LNCAP (cell line): Measurements from ENCODE around the gene USP17L27.
"Not testable (repeated sequence)": the region's sequence is repeated elsewhere in the genome, so short reads cannot be mapped to it uniquely, and the experiment has no call there.

Experiments used
- TF ChIP-seq, protein P1 (sequence below): fragments of 450-650 bp; IDR thresholded peaks from 2 replicates; pipeline ENCODE4 v1.5.1; 2017; ENCODE audit warnings: mild to moderate bottlenecking

USP17L27 gene, protein sequence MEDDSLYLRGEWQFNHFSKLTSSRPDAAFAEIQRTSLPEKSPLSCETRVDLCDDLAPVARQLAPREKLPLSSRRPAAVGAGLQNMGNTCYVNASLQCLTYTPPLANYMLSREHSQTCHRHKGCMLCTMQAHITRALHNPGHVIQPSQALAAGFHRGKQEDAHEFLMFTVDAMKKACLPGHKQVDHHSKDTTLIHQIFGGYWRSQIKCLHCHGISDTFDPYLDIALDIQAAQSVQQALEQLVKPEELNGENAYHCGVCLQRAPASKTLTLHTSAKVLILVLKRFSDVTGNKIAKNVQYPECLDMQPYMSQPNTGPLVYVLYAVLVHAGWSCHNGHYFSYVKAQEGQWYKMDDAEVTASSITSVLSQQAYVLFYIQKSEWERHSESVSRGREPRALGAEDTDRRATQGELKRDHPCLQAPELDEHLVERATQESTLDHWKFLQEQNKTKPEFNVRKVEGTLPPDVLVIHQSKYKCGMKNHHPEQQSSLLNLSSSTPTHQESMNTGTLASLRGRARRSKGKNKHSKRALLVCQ

DNA sequence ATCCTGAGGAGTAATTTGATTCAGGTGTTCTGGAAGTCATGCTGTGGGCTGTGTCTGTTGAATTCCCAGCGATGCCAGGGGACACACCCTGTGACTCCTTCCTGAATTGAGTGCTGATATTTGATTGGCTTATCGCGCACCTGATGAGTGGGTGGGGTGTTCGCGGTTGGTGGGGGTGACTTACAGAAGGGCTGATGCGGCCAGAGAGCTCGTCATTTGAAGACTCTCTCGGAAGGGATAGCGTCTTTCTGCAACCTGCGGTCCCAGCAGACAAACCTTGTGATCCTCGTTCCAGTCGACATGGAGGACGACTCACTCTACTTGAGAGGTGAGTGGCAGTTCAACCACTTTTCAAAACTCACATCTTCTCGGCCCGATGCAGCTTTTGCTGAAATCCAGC, at the start of gene USP17L27:
USP17L27 (plus strand) TSS at position 301 of the 400 bp plus-strand sequence; CDS start at position 301, 0 bp downstream.
- TF ChIP-seq, protein P1, sequence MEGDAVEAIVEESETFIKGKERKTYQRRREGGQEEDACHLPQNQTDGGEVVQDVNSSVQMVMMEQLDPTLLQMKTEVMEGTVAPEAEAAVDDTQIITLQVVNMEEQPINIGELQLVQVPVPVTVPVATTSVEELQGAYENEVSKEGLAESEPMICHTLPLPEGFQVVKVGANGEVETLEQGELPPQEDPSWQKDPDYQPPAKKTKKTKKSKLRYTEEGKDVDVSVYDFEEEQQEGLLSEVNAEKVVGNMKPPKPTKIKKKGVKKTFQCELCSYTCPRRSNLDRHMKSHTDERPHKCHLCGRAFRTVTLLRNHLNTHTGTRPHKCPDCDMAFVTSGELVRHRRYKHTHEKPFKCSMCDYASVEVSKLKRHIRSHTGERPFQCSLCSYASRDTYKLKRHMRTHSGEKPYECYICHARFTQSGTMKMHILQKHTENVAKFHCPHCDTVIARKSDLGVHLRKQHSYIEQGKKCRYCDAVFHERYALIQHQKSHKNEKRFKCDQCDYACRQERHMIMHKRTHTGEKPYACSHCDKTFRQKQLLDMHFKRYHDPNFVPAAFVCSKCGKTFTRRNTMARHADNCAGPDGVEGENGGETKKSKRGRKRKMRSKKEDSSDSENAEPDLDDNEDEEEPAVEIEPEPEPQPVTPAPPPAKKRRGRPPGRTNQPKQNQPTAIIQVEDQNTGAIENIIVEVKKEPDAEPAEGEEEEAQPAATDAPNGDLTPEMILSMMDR, result not testable (repeated sequence)

DNA sequence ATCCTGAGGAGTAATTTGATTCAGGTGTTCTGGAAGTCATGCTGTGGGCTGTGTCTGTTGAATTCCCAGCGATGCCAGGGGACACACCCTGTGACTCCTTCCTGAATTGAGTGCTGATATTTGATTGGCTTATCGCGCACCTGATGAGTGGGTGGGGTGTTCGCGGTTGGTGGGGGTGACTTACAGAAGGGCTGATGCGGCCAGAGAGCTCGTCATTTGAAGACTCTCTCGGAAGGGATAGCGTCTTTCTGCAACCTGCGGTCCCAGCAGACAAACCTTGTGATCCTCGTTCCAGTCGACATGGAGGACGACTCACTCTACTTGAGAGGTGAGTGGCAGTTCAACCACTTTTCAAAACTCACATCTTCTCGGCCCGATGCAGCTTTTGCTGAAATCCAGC, 19.1 kb upstream of the USP17L27 start, which contains the start of gene USP17L24:
USP17L24 (plus strand) TSS at position 301 of the 400 bp plus-strand sequence; CDS start at position 301, 0 bp downstream.
- TF ChIP-seq, protein P1, result not testable (repeated sequence)

DNA sequence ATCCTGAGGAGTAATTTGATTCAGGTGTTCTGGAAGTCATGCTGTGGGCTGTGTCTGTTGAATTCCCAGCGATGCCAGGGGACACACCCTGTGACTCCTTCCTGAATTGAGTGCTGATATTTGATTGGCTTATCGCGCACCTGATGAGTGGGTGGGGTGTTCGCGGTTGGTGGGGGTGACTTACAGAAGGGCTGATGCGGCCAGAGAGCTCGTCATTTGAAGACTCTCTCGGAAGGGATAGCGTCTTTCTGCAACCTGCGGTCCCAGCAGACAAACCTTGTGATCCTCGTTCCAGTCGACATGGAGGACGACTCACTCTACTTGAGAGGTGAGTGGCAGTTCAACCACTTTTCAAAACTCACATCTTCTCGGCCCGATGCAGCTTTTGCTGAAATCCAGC, 14.3 kb upstream of the USP17L27 start, which contains the start of gene USP17L25:
USP17L25 (plus strand) TSS at position 301 of the 400 bp plus-strand sequence; CDS start at position 301, 0 bp downstream.
- TF ChIP-seq, protein P1, result not testable (repeated sequence)

DNA sequence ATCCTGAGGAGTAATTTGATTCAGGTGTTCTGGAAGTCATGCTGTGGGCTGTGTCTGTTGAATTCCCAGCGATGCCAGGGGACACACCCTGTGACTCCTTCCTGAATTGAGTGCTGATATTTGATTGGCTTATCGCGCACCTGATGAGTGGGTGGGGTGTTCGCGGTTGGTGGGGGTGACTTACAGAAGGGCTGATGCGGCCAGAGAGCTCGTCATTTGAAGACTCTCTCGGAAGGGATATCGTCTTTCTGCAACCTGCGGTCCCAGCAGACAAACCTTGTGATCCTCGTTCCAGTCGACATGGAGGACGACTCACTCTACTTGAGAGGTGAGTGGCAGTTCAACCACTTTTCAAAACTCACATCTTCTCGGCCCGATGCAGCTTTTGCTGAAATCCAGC, 9.6 kb upstream of the USP17L27 start, which contains the start of gene USP17L26:
USP17L26 (plus strand) TSS at position 301 of the 400 bp plus-strand sequence; CDS start at position 301, 0 bp downstream.
- TF ChIP-seq, protein P1, result not testable (repeated sequence)

DNA sequence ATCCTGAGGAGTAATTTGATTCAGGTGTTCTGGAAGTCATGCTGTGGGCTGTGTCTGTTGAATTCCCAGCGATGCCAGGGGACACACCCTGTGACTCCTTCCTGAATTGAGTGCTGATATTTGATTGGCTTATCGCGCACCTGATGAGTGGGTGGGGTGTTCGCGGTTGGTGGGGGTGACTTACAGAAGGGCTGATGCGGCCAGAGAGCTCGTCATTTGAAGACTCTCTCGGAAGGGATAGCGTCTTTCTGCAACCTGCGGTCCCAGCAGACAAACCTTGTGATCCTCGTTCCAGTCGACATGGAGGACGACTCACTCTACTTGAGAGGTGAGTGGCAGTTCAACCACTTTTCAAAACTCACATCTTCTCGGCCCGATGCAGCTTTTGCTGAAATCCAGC, 4.8 kb upstream of the USP17L27 start, which contains the start of gene USP17L5:
USP17L5 (plus strand) TSS at position 301 of the 400 bp plus-strand sequence; CDS start at position 301, 0 bp downstream.
- TF ChIP-seq, protein P1, result not testable (repeated sequence)

DNA sequence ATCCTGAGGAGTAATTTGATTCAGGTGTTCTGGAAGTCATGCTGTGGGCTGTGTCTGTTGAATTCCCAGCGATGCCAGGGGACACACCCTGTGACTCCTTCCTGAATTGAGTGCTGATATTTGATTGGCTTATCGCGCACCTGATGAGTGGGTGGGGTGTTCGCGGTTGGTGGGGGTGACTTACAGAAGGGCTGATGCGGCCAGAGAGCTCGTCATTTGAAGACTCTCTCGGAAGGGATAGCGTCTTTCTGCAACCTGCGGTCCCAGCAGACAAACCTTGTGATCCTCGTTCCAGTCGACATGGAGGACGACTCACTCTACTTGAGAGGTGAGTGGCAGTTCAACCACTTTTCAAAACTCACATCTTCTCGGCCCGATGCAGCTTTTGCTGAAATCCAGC, 4.6 kb downstream of the USP17L27 start, which contains the start of gene USP17L28:
USP17L28 (plus strand) TSS at position 301 of the 400 bp plus-strand sequence; CDS start at position 301, 0 bp downstream.
- TF ChIP-seq, protein P1, result not testable (repeated sequence)

DNA sequence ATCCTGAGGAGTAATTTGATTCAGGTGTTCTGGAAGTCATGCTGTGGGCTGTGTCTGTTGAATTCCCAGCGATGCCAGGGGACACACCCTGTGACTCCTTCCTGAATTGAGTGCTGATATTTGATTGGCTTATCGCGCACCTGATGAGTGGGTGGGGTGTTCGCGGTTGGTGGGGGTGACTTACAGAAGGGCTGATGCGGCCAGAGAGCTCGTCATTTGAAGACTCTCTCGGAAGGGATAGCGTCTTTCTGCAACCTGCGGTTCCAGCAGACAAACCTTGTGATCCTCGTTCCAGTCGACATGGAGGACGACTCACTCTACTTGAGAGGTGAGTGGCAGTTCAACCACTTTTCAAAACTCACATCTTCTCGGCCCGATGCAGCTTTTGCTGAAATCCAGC, 9.4 kb downstream of the USP17L27 start, which contains the start of gene USP17L29:
USP17L29 (plus strand) TSS at position 301 of the 400 bp plus-strand sequence; CDS start at position 301, 0 bp downstream.
- TF ChIP-seq, protein P1, result not testable (repeated sequence)
